ENCODE data around the gene SCMH1.

The SCMH1 gene

DNA sequence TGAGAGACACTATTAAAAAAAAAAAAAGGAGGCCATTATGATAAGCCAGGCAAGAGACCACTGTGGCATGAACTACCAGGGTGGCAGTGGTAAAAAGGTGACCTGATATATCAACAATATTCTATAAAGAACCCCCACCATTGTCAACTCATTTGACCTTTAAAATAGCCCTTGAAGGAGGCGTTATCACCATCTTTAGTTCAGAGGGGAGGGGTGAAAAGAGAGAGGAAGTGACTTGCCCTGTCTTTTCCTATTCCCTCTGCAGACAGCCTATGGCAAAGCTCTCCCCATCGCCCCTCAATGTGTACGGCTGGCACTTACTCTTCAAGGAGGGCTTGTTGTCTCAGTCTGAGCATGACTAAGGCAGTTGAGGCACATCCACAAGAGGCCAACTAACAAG lies 208.8 kb downstream of the SCMH1 start:
- no peak overlapping the region for H2BK12ac ChIP-seq (ENCODE audit: low read length in 2 of 2)
- no peak overlapping the region for H3K14ac ChIP-seq (ENCODE audit: low read length in 2 of 2)
- no peak overlapping the region for H3K4me2 ChIP-seq (ENCODE audit: low read length, poor library complexity, severe bottlenecking)
- H3K4me3 ChIP-seq (ENCODE audit: insufficient read depth in 1 of 2, low read depth in 1 of 2, low read length in 2 of 2): no peak overlapping the region
- H2BK5ac ChIP-seq (ENCODE audit: low read depth, low read length, poor library complexity, severe bottlenecking): no peak overlapping the region
- no peaks in the 10 kb centered on the region for H3K27me3 ChIP-seq (ENCODE audit: control insufficient read depth in 1 of 2, insufficient read depth in 1 of 2, low read length in 2 of 2)
- H3K36me3 ChIP-seq (ENCODE audit: control insufficient read depth in 1 of 2, insufficient read depth in 2 of 2, low read depth in 1 of 2, low read length in 2 of 2): peaks cover 34 to 75% of the 10 kb centered on the region in 2 experiments
- no peak overlapping the region for H3K9ac ChIP-seq (ENCODE audit: low read length)
- H4K8ac ChIP-seq (ENCODE audit: low read length): no peak overlapping the region
- no peak overlapping the region for H3K27ac ChIP-seq (ENCODE audit: low read length, poor library complexity, severe bottlenecking)
- H2BK120ac ChIP-seq (ENCODE audit: low read depth, low read length): no peak overlapping the region
- no peak overlapping the region for H3K4ac ChIP-seq (ENCODE audit: low read depth in 1 of 2, low read length in 2 of 2)
- no peak overlapping the region for H2AFZ ChIP-seq (ENCODE audit: low read depth, low read length)
- WGBS: 100% methylated on average over 3 of the region's 3 CpGs
- DNase-seq: no peak
- no peak overlapping the region for H2BK15ac ChIP-seq (ENCODE audit: low read depth, poor library complexity, severe bottlenecking)
- H3K23ac ChIP-seq (ENCODE audit: low read length in 2 of 2): no peak overlapping the region
- no peaks in the 10 kb centered on the region for H3K9me3 ChIP-seq (ENCODE audit: control insufficient read depth, low read length)
- no peak overlapping the region for H2AK5ac ChIP-seq (ENCODE audit: low read length, severe bottlenecking)
- peaks cover 3% of the 10 kb centered on the region for H3K4me1 ChIP-seq (ENCODE audit: control insufficient read depth, insufficient read depth, low read depth, low read length)
- H3K79me1 ChIP-seq (replicated peaks; ENCODE audit: low read length, poor library complexity, severe bottlenecking): no peaks in the 10 kb centered on the region
- no peak overlapping the region for H3K18ac ChIP-seq (ENCODE audit: low read depth in 1 of 2, low read length in 2 of 2)
- H4K91ac ChIP-seq (ENCODE audit: low read length): no peak overlapping the region

DNA sequence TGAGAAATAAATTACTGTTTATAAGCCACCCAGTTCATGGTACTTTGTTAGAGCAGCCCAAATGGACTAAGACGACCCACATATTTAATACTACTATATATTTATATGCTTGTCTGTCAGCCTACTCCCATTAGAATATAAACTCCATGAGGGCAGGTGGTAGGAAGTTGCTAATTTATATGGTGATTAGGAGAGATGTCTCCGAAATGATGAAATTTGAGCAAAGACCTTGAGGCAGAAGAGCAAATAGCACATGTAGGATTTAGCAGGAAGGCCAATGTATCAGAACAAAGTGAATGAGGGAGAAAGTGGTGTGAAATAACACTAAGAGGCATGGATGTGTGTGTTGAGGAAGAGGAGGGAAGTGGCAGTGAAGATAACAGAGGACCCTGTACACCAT lies 210.0 kb downstream of the SCMH1 start:
- no peak for DNase-seq
- H2BK15ac ChIP-seq (ENCODE audit: low read depth, poor library complexity, severe bottlenecking): no peak overlapping the region
- H3K23ac ChIP-seq (ENCODE audit: low read length in 2 of 2): no peak overlapping the region
- H3K14ac ChIP-seq (ENCODE audit: low read length in 2 of 2): no peak overlapping the region
- H2BK5ac ChIP-seq (ENCODE audit: low read depth, low read length, poor library complexity, severe bottlenecking): no peak overlapping the region
- no peak overlapping the region for H3K4me2 ChIP-seq (ENCODE audit: low read length, poor library complexity, severe bottlenecking)
- no peak overlapping the region for H3K4ac ChIP-seq (ENCODE audit: low read depth in 1 of 2, low read length in 2 of 2)
- H2BK12ac ChIP-seq (ENCODE audit: low read length in 2 of 2): no peak overlapping the region
- no peak overlapping the region for H2AFZ ChIP-seq (ENCODE audit: low read depth, low read length)
- H3K18ac ChIP-seq (ENCODE audit: low read depth in 1 of 2, low read length in 2 of 2): no peak overlapping the region
- H2AK5ac ChIP-seq (ENCODE audit: low read length, severe bottlenecking): no peak overlapping the region
- no peak overlapping the region for H4K91ac ChIP-seq (ENCODE audit: low read length)
- H3K9ac ChIP-seq (ENCODE audit: low read length): no peak overlapping the region
- no peaks in the 10 kb centered on the region for H3K79me1 ChIP-seq (replicated peaks; ENCODE audit: low read length, poor library complexity, severe bottlenecking)
- peaks cover 41 to 75% of the 10 kb centered on the region in 2 experiments for H3K36me3 ChIP-seq (ENCODE audit: control insufficient read depth in 1 of 2, insufficient read depth in 2 of 2, low read depth in 1 of 2, low read length in 2 of 2)
- H3K27ac ChIP-seq (ENCODE audit: low read length, poor library complexity, severe bottlenecking): no peak overlapping the region
- WGBS: 0% methylated on average over 1 of the region's 2 CpGs
- no peak overlapping the region for H4K8ac ChIP-seq (ENCODE audit: low read length)
- H3K9me3 ChIP-seq (ENCODE audit: control insufficient read depth, low read length): no peaks in the 10 kb centered on the region
- no peaks in the 10 kb centered on the region for H3K27me3 ChIP-seq (ENCODE audit: control insufficient read depth in 1 of 2, insufficient read depth in 1 of 2, low read length in 2 of 2)
- H2BK120ac ChIP-seq (ENCODE audit: low read depth, low read length): no peak overlapping the region
- no peak overlapping the region for H3K4me3 ChIP-seq (ENCODE audit: insufficient read depth in 1 of 2, low read depth in 1 of 2, low read length in 2 of 2)
- H3K4me1 ChIP-seq (ENCODE audit: control insufficient read depth, insufficient read depth, low read depth, low read length): peaks cover 2% of the 10 kb centered on the region

DNA sequence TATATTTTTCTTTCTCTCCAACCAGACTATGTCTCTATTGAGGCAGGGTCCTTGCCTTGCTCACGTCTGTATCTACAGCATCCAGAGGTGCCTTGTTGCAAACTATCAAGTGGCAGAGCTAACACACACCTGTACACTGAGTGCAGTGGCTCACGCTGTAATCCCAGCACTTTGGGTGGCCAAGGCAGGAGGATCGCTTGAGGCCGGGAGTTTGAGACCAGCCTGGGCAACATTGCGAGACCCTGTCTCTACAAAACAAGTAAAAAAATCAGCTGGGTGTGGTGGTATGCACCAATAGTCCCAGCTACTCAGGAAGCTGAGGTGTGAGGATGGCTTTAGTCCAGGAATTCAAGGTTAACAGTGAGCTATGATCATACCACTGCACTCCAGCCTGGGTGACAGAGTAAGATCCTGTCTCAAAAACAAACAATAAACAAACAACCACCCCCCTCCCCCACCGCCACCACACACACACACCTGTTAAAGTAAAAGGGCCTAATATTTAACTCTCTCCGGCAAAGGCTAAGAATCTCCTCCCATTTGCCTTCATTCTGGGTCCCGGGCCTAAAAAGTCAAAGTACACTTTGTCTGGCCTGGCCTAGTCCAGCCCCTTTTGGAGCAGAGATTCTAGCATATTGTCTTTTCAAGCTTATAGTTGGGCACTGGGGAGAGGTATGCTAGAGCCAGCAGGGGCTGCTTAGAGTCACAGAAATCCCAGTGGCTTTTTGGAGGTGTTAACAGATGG lies 211.1 kb downstream of the SCMH1 start:
- Histone ChIP-seq H3K4me2 (ENCODE audit: low read length, poor library complexity, severe bottlenecking) (no peak overlapping the region), H3K27me3 (ENCODE audit: control insufficient read depth in 1 of 2, insufficient read depth in 1 of 2, low read length in 2 of 2) (no peaks in the 10 kb centered on the region), H2AFZ (ENCODE audit: low read depth, low read length) (no peak overlapping the region), H2AK5ac (ENCODE audit: low read length, severe bottlenecking) (no peak overlapping the region), H2BK15ac (ENCODE audit: low read depth, poor library complexity, severe bottlenecking) (no peak overlapping the region), H2BK120ac (ENCODE audit: low read depth, low read length) (no peak overlapping the region), H3K4me1 (ENCODE audit: control insufficient read depth, insufficient read depth, low read depth, low read length) (no peaks in the 10 kb centered on the region), H3K23ac (ENCODE audit: low read length in 2 of 2) (no peak overlapping the region), H3K9me3 (ENCODE audit: control insufficient read depth, low read length) (no peaks in the 10 kb centered on the region), H3K4me3 (ENCODE audit: insufficient read depth in 1 of 2, low read depth in 1 of 2, low read length in 2 of 2) (no peak overlapping the region), H3K36me3 (ENCODE audit: control insufficient read depth in 1 of 2, insufficient read depth in 2 of 2, low read depth in 1 of 2, low read length in 2 of 2) (peaks cover 47 to 65% of the 10 kb centered on the region in 2 experiments), H3K27ac (ENCODE audit: low read length, poor library complexity, severe bottlenecking) (no peak overlapping the region), H3K18ac (ENCODE audit: low read depth in 1 of 2, low read length in 2 of 2) (no peak overlapping the region), H3K9ac (ENCODE audit: low read length) (no peak overlapping the region), H3K79me1 (replicated peaks; ENCODE audit: low read length, poor library complexity, severe bottlenecking) (no peaks in the 10 kb centered on the region), H3K14ac (ENCODE audit: low read length in 2 of 2) (no peak overlapping the region), H3K4ac (ENCODE audit: low read depth in 1 of 2, low read length in 2 of 2) (no peak overlapping the region), H2BK12ac (ENCODE audit: low read length in 2 of 2) (no peak overlapping the region), H4K91ac (ENCODE audit: low read length) (no peak overlapping the region), H4K8ac (ENCODE audit: low read length) (no peak overlapping the region), H2BK5ac (ENCODE audit: low read depth, low read length, poor library complexity, severe bottlenecking) (no peak overlapping the region)
- 97% methylated on average over 8 of the region's 8 CpGs for WGBS
- DNase-seq: no peak

DNA sequence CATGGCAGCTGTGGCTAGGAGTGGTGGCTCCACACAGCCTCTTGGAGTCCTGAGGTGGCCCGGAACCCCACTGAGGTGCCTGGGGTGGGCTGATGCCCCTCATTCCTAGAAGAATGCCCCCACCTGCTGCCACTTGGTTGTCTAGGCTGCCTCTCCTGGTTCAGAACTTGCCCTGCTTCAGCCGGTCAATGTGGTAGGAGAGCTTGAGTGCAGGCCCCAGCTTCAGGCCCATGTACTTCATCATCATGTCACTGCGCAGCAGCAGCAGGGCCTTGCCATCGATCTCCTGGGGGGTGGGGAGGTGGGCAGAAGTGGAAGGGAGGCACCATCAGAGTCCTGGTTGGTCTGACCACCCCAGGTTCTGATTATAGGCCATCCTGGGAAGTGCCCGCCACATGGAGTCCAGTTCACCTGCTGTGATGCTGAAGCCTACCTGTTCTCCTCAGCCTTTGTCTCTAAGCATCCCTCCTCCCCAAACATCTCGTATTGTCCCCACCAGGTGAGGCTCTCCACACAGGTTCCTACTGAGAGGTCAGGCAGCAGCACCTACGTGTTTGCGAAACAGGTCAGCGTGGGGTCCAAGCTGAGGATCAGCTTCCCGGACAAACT lies 214.0 kb downstream of the SCMH1 start:
- Histone ChIP-seq H2BK120ac (ENCODE audit: low read depth, low read length) (no peak overlapping the region), H3K36me3 (ENCODE audit: control insufficient read depth in 1 of 2, insufficient read depth in 2 of 2, low read depth in 1 of 2, low read length in 2 of 2) (peaks cover 40 to 41% of the 10 kb centered on the region in 2 experiments), H3K4ac (ENCODE audit: low read depth in 1 of 2, low read length in 2 of 2) (no peak overlapping the region), H3K23ac (ENCODE audit: low read length in 2 of 2) (no peak overlapping the region), H3K14ac (ENCODE audit: low read length in 2 of 2) (no peak overlapping the region), H2AFZ (ENCODE audit: low read depth, low read length) (no peak overlapping the region), H3K4me1 (ENCODE audit: control insufficient read depth, insufficient read depth, low read depth, low read length) (peaks cover 11% of the 10 kb centered on the region), H3K4me2 (ENCODE audit: low read length, poor library complexity, severe bottlenecking) (no peak overlapping the region), H3K9me3 (ENCODE audit: control insufficient read depth, low read length) (no peaks in the 10 kb centered on the region), H3K18ac (ENCODE audit: low read depth in 1 of 2, low read length in 2 of 2) (no peak overlapping the region), H4K8ac (ENCODE audit: low read length) (no peak overlapping the region), H4K91ac (ENCODE audit: low read length) (no peak overlapping the region), H3K9ac (ENCODE audit: low read length) (no peak overlapping the region), H2AK5ac (ENCODE audit: low read length, severe bottlenecking) (no peak overlapping the region), H3K79me1 (replicated peaks; ENCODE audit: low read length, poor library complexity, severe bottlenecking) (no peaks in the 10 kb centered on the region), H2BK15ac (ENCODE audit: low read depth, poor library complexity, severe bottlenecking) (no peak overlapping the region), H3K27me3 (ENCODE audit: control insufficient read depth in 1 of 2, insufficient read depth in 1 of 2, low read length in 2 of 2) (no peaks in the 10 kb centered on the region), H3K27ac (ENCODE audit: low read length, poor library complexity, severe bottlenecking) (no peak overlapping the region), H2BK12ac (ENCODE audit: low read length in 2 of 2) (no peak overlapping the region), H3K4me3 (ENCODE audit: insufficient read depth in 1 of 2, low read depth in 1 of 2, low read length in 2 of 2) (no peak overlapping the region), H2BK5ac (ENCODE audit: low read depth, low read length, poor library complexity, severe bottlenecking) (no peak overlapping the region)
- WGBS: 97% methylated on average over 10 of the region's 10 CpGs
- no peak for DNase-seq
